ENCODE measurements around the gene TAP2. TPM values are rescaled to one million over a fixed set of nuclear protein-coding genes. Genes with fewer than 3 reads are reported as not detected.
"Not testable (repeated sequence)": the region's sequence is repeated elsewhere in the genome, so short reads cannot be mapped to it uniquely, and the experiment has no call there.

Gene TAP2
- total RNA-seq, 1 donor: 20.6 TPM

- H2AFZ ChIP-seq (ENCODE audit: low read length): no peak overlapping the region
- no peak overlapping the region for H3K27ac ChIP-seq (ENCODE audit: low read depth, low read length)
- no peaks in the 10 kb centered on the region for H4K20me1 ChIP-seq (ENCODE audit: insufficient read depth, low read length)
- peaks cover 22% of the 10 kb centered on the region for H3K4me1 ChIP-seq (ENCODE audit: insufficient read depth, low read length)
- DNase-seq (ENCODE audit: insufficient read length, low spot score, missing footprints): no peak
- no peaks in the 10 kb centered on the region for H3K9me3 ChIP-seq (ENCODE audit: low read depth, low read length)
- H3K4me3 ChIP-seq (ENCODE audit: insufficient read depth, low read length): no peak overlapping the region
- H3K4me2 ChIP-seq (ENCODE audit: insufficient read depth, low read length): no peak overlapping the region
- TF ChIP-seq CTCF (IDR thresholded peaks at IDR 0.05; ENCODE audit: extremely low read depth, low read depth, low read length): no peak
- no peaks in the 10 kb centered on the region for H3K79me2 ChIP-seq (ENCODE audit: insufficient read depth, low read length)
- H3K36me3 ChIP-seq (ENCODE audit: insufficient read depth, low read length): no peaks in the 10 kb centered on the region
- peaks cover 32% of the 10 kb centered on the region for H3K27me3 ChIP-seq (ENCODE audit: insufficient read depth, low read length)
Measured at GRCh38 chr6:32879691-32880090, 41.2 kb upstream of the TAP2 start.

DNA sequence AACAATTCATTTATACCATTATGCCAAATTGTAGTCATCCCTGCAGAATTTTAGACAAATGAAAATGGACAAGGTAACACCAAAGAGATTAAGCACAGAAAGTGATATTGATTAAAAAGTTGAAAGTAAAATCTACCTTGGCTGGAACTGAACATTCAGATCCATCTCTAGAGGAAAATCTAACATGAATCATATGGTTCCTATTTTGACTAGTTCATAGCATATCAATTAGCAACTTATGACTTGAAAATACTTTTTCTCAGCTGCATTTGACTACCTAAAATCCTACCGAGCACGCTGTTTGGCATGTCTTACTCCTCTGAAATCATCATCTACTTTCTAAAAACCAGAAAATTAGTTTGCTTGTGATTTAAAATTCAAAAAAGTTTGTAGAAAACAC lies 38.1 kb upstream of the TAP2 start:
- H3K4me1 ChIP-seq (ENCODE audit: insufficient read depth, low read length): no peaks in the 10 kb centered on the region
- H3K36me3 ChIP-seq (ENCODE audit: insufficient read depth, low read length): no peaks in the 10 kb centered on the region
- no peak overlapping the region for H3K4me2 ChIP-seq (ENCODE audit: insufficient read depth, low read length)
- TF ChIP-seq CTCF (IDR thresholded peaks at IDR 0.05; ENCODE audit: extremely low read depth, low read depth, low read length): no peak
- no peak overlapping the region for H3K4me3 ChIP-seq (ENCODE audit: insufficient read depth, low read length)
- no peaks in the 10 kb centered on the region for H3K9me3 ChIP-seq (ENCODE audit: low read depth, low read length)
- no peak overlapping the region for H2AFZ ChIP-seq (ENCODE audit: low read length)
- no peaks in the 10 kb centered on the region for H3K79me2 ChIP-seq (ENCODE audit: insufficient read depth, low read length)
- DNase-seq (ENCODE audit: insufficient read length, low spot score, missing footprints): no peak
- peaks cover 32% of the 10 kb centered on the region for H3K27me3 ChIP-seq (ENCODE audit: insufficient read depth, low read length)
- H4K20me1 ChIP-seq (ENCODE audit: insufficient read depth, low read length): no peaks in the 10 kb centered on the region
- no peak overlapping the region for H3K27ac ChIP-seq (ENCODE audit: low read depth, low read length)

DNA sequence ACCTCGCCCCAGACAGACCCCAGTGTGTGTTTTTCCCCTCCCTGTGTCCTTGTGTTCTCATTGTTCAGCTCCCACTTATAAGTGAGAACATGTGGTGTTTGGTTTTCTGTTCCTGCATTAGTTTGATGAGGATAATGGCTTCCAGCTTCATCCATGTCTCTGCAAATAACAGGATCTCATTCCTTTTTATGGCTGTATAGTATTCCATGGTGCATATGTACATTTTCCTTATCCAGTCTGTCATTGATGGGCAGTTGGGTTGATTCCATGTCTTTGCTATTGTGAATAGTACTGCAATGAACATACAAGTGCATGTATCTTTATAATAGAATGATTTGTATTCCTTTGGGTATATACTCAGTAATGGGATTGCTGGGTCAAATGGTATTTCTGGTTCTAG lies 35.4 kb upstream of the TAP2 start:
- not testable (repeated sequence) for H3K36me3 ChIP-seq (ENCODE audit: insufficient read depth, low read length); H4K20me1 ChIP-seq (ENCODE audit: insufficient read depth, low read length); H3K4me1 ChIP-seq (ENCODE audit: insufficient read depth, low read length); DNase-seq (ENCODE audit: insufficient read length, low spot score, missing footprints); H3K9me3 ChIP-seq (ENCODE audit: low read depth, low read length); H2AFZ ChIP-seq (ENCODE audit: low read length); H3K27ac ChIP-seq (ENCODE audit: low read depth, low read length); H3K4me3 ChIP-seq (ENCODE audit: insufficient read depth, low read length); H3K79me2 ChIP-seq (ENCODE audit: insufficient read depth, low read length); H3K4me2 ChIP-seq (ENCODE audit: insufficient read depth, low read length)
- peaks cover 31% of the 10 kb centered on the region for H3K27me3 ChIP-seq (ENCODE audit: insufficient read depth, low read length)

DNA sequence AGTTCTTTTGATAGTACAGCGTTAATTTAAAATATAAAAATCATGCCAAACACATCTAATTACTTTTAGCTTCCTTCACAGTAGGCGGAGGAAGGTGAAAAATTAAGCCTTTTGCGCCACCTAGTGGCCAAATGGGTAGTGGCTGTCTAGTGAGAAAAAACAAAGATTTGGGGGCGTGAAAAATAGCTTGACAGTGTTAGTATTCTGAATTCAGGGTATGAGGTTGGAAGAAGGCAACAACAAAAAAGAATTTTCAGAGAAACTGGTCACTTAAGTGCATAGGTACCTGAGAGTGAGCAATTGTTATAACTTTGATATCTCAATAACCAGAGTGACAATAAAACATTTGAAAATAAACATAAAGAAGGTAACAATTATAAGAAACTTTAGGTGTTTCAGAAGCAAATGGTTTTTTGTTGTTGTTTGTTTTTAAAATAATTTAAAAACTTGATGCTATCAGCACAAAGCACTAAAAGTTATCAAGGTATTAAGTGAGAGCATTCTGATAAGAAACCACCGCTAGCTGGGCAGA lies 29.8 kb upstream of the TAP2 start:
- Histone ChIP-seq H3K36me3 (ENCODE audit: insufficient read depth, low read length) (no peaks in the 10 kb centered on the region), H3K27ac (ENCODE audit: low read depth, low read length) (no peak overlapping the region), H4K20me1 (ENCODE audit: insufficient read depth, low read length) (no peaks in the 10 kb centered on the region), H3K27me3 (ENCODE audit: insufficient read depth, low read length) (peaks cover 16% of the 10 kb centered on the region), H3K79me2 (ENCODE audit: insufficient read depth, low read length) (no peaks in the 10 kb centered on the region), H3K4me2 (ENCODE audit: insufficient read depth, low read length) (no peak overlapping the region), H3K9me3 (ENCODE audit: low read depth, low read length) (no peaks in the 10 kb centered on the region), H3K4me1 (ENCODE audit: insufficient read depth, low read length) (no peaks in the 10 kb centered on the region), H3K4me3 (ENCODE audit: insufficient read depth, low read length) (no peak overlapping the region), H2AFZ (ENCODE audit: low read length) (no peak overlapping the region)
- peak; percentile 35 for DNase-seq (ENCODE audit: insufficient read length, low spot score, missing footprints)
- peak; percentile 89 for TF ChIP-seq CTCF (IDR thresholded peaks at IDR 0.05; ENCODE audit: extremely low read depth, low read depth, low read length)

Measured in osteoblast (primary cell).